GM23338 (cell line): ENCODE results near the gene FAM53B. TPM values are rescaled to one million over a fixed set of nuclear protein-coding genes. Genes with fewer than 3 reads are reported as not detected.

Experiments
- ATAC-seq: fragments of 200-7000 bp; cut with Tn5 transposase; 3 replicates; pipeline ENCODE4 v1.9.1; 2020
- DNase-seq: peaks from one replicate; pipeline ENCODE4 v3.0.0-alpha.2; 2015; ENCODE audit warnings: low spot score
- H2AFZ ChIP-seq: fragments of 200-600 bp; sonication (generic); 2 replicates; pipeline ENCODE4 v1.8.0; 2016; ENCODE audit warnings: antibody characterized with exemption, mild to moderate bottlenecking, moderate library complexity
- H3F3A ChIP-seq: fragments of 200-600 bp; sonication (generic); replicated peaks from 2 replicates; pipeline ENCODE4 v1.8.0; 2017; ENCODE audit warnings: antibody characterized with exemption, mixed run types, low read depth
- H3K27ac ChIP-seq: fragments of 200-600 bp; sonication (generic); 2 replicates; pipeline ENCODE4 v1.6.1; 2016; ENCODE audit warnings: low read depth
- H3K27me3 ChIP-seq: fragments of 200-600 bp; sonication (generic); 2 replicates; pipeline ENCODE4 v1.8.0; 2016; ENCODE audit warnings: mild to moderate bottlenecking, mixed run types, moderate library complexity; ENCODE audit not compliant: insufficient read depth
- H3K36me3 ChIP-seq: fragments of 200-600 bp; sonication (generic); 2 replicates; pipeline ENCODE4 v1.8.0; 2016; ENCODE audit warnings: mild to moderate bottlenecking; ENCODE audit not compliant: insufficient read depth
- H3K4me1 ChIP-seq: fragments of 200-600 bp; sonication (generic); 2 replicates; pipeline ENCODE4 v1.8.0; 2016; ENCODE audit warnings: mild to moderate bottlenecking, moderate library complexity; ENCODE audit not compliant: insufficient read depth
- H3K4me2 ChIP-seq: fragments of 200-600 bp; sonication (generic); 2 replicates; pipeline ENCODE4 v1.7.1; 2017; ENCODE audit warnings: mixed run types
- H3K4me3 ChIP-seq: fragments of 200-600 bp; sonication (generic); 2 replicates; pipeline ENCODE4 v1.6.1; 2016; ENCODE audit warnings: mixed run types
- H3K79me2 ChIP-seq: fragments of 200-600 bp; sonication (generic); replicated peaks from 2 replicates; pipeline ENCODE4 v1.8.0; 2017; ENCODE audit warnings: mild to moderate bottlenecking; ENCODE audit not compliant: insufficient read depth
- H3K9me2 ChIP-seq: fragments of 200-600 bp; sonication (generic); 2 replicates; pipeline ENCODE4 v1.8.0; 2017; ENCODE audit not compliant: insufficient read depth
- H4K20me1 ChIP-seq: fragments of 200-600 bp; sonication (generic); replicated peaks from 2 replicates; pipeline ENCODE4 v1.8.0; 2017; ENCODE audit warnings: mild to moderate bottlenecking; ENCODE audit not compliant: insufficient read depth
- H3K27ac Mint-ChIP-seq: 2 replicates; pipeline ENCODE4 v1.8.0; 2020; ENCODE audit warnings: inconsistent platforms, mild to moderate bottlenecking, moderate library complexity, mixed read lengths
- H3K27me3 Mint-ChIP-seq: 3 replicates; pipeline ENCODE4 v1.8.0; 2022; ENCODE audit warnings: low read depth, mild to moderate bottlenecking, moderate library complexity, mixed read lengths, inconsistent platforms; ENCODE audit not compliant: insufficient read depth, poor library complexity
- H3K36me3 Mint-ChIP-seq: 3 replicates; pipeline ENCODE4 v1.8.0; 2021; ENCODE audit warnings: low read depth, mild to moderate bottlenecking, inconsistent platforms, moderate library complexity, mixed read lengths
- H3K4me1 Mint-ChIP-seq: 3 replicates; pipeline ENCODE4 v1.8.0; 2020; ENCODE audit warnings: mild to moderate bottlenecking, inconsistent platforms, mixed read lengths
- H3K4me3 Mint-ChIP-seq: 3 replicates; pipeline ENCODE4 v1.8.0; 2021; ENCODE audit warnings: moderate library complexity, mild to moderate bottlenecking, inconsistent platforms, mixed read lengths
- H3K9me3 Mint-ChIP-seq: 3 replicates; pipeline ENCODE4 v1.8.0; 2020; ENCODE audit warnings: moderate library complexity, mild to moderate bottlenecking, inconsistent platforms, mixed read lengths
- CREB1 ChIP-seq: fragments of 250-450 bp; sonication (Bioruptor Pico); IDR thresholded peaks from 2 replicates; pipeline ENCODE4 v1.5.0; 2020; ENCODE audit warnings: low read depth, mild to moderate bottlenecking, moderate library complexity
- EZH2 ChIP-seq: fragments of 200-600 bp; sonication (generic); IDR thresholded peaks from one replicate; pipeline ENCODE4 v1.8.0; 2017; ENCODE audit warnings: antibody characterized with exemption, mild to moderate bottlenecking, low read depth; ENCODE audit not compliant: unreplicated experiment
- EZH2phosphoT487 ChIP-seq: fragments of 200-600 bp; sonication (generic); IDR thresholded peaks from one replicate; pipeline ENCODE4 v1.8.1; 2018; ENCODE audit warnings: antibody characterized with exemption; ENCODE audit not compliant: unreplicated experiment
- JUNB ChIP-seq: IDR thresholded peaks from one replicate; pipeline ENCODE4 v1.6.1; 2016; ENCODE audit warnings: antibody characterized with exemption; ENCODE audit not compliant: unreplicated experiment
- NANOG ChIP-seq: IDR thresholded peaks from 2 replicates; pipeline ENCODE4 v1.6.1; 2016; ENCODE audit warnings: antibody characterized with exemption, borderline replicate concordance
- POLR2AphosphoS5 ChIP-seq: IDR thresholded peaks from 2 replicates; pipeline ENCODE4 v1.6.1; 2016; ENCODE audit warnings: antibody characterized with exemption, low read depth
- ZNF114 ChIP-seq: fragments of 250-450 bp; sonication (Bioruptor Pico); IDR thresholded peaks from 2 replicates; pipeline ENCODE4 v1.5.0; 2020; ENCODE audit warnings: mild to moderate bottlenecking, moderate library complexity
- ZNF331 ChIP-seq: fragments of 250-450 bp; sonication (Bioruptor Pico); IDR thresholded peaks from 2 replicates; pipeline ENCODE4 v1.5.0; 2020; ENCODE audit warnings: low read depth, mild to moderate bottlenecking, moderate library complexity
- polyA plus RNA-seq: library from polyadenylated mRNA; unstranded; fragments of >200 nt; fragmentation: Nextera tagmentation; extraction: Ambion mirVana; gene quantifications from 2 replicates; pipeline ENCODE4 v1.2.1, GENCODE V29; 2016
- total RNA-seq: library from RNA; depleted of rRNA; stranded (reverse); fragments of >200 nt; shearing (Covaris generic); gene quantifications from 2 replicates; pipeline ENCODE4 v1.2.3, GENCODE V29; 2014
- TF ChIP-seq, protein P1 (sequence below): IDR thresholded peaks from one replicate; pipeline ENCODE4 v1.6.1; 2018; ENCODE audit warnings: antibody characterized with exemption; ENCODE audit not compliant: unreplicated experiment
- TF ChIP-seq, protein P2 (sequence below): fragments of 250-450 bp; sonication (Bioruptor Pico); IDR thresholded peaks from 2 replicates; pipeline ENCODE4 v1.5.0; 2020; ENCODE audit warnings: mild to moderate bottlenecking, moderate library complexity
- TF ChIP-seq, protein P3 (sequence below), 2 experiments: fragments of 200-600 bp in 1 of 2; sonication (generic) in 1 of 2; conservative IDR thresholded peaks; 2 replicates each; pipeline versions ENCODE4 v1.5.1 to v1.6.1; 2016 to 2017; ENCODE audit warnings: antibody characterized with exemption in 2 of 2, low read depth in 2 of 2, mild to moderate bottlenecking in 2 of 2, moderate library complexity in 1 of 2

Gene FAM53B
- total and polyA plus RNA-seq, 2 experiments from 2014 or later = 3.0 to 20.3 TPM

DNA sequence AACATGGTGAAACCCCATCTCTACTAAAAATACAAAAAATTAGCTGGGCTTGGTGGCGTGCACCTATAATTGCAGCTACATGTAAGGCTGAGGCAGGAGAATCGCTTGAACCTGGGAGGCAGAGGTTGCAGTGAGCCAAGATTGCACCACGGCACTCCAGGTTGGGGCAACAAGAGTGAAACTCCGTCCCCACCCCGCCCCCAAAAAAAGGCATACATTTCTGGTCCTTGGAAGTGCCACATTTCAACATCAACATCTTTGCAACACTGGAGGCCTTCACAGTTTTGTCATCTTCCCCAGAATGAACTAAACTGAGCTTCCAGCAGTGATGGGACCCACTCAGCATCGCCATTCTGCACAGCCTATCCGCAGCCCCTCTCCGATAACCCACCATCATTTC is 36.6 kb downstream of the FAM53B start:
- ATAC-seq (no peak), DNase-seq (no peak)
- peaks cover 12% of the 10 kb centered on the region for H3K79me2 ChIP-seq
- 0 out of 2 replicates have a peak, but pooled peaks cover 8% of the 10 kb centered on the region for H3K4me1 ChIP-seq
- H3K27me3 ChIP-seq = no peaks in the 10 kb centered on the region
- H3K4me3 Mint-ChIP-seq = no peak overlapping the region
- H3K4me2 ChIP-seq = no peak overlapping the region
- no peak overlapping the region for H3K27ac Mint-ChIP-seq
- H3K9me3 Mint-ChIP-seq = no peaks in the 10 kb centered on the region
- H3K9me2 ChIP-seq = no peaks in the 10 kb centered on the region
- no peaks in the 10 kb centered on the region for H3F3A ChIP-seq
- TF ChIP-seq, protein P1, sequence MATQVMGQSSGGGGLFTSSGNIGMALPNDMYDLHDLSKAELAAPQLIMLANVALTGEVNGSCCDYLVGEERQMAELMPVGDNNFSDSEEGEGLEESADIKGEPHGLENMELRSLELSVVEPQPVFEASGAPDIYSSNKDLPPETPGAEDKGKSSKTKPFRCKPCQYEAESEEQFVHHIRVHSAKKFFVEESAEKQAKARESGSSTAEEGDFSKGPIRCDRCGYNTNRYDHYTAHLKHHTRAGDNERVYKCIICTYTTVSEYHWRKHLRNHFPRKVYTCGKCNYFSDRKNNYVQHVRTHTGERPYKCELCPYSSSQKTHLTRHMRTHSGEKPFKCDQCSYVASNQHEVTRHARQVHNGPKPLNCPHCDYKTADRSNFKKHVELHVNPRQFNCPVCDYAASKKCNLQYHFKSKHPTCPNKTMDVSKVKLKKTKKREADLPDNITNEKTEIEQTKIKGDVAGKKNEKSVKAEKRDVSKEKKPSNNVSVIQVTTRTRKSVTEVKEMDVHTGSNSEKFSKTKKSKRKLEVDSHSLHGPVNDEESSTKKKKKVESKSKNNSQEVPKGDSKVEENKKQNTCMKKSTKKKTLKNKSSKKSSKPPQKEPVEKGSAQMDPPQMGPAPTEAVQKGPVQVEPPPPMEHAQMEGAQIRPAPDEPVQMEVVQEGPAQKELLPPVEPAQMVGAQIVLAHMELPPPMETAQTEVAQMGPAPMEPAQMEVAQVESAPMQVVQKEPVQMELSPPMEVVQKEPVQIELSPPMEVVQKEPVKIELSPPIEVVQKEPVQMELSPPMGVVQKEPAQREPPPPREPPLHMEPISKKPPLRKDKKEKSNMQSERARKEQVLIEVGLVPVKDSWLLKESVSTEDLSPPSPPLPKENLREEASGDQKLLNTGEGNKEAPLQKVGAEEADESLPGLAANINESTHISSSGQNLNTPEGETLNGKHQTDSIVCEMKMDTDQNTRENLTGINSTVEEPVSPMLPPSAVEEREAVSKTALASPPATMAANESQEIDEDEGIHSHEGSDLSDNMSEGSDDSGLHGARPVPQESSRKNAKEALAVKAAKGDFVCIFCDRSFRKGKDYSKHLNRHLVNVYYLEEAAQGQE = no peak
- TF ChIP-seq JUNB = no peak
- TF ChIP-seq ZNF114 (CRISPR knock-in tag) = no peak
- no peak for TF ChIP-seq EZH2phosphoT487
- TF ChIP-seq EZH2 = no peak
- no peak for TF ChIP-seq ZNF331 (CRISPR knock-in tag)
- H3K4me1 Mint-ChIP-seq = peaks cover 26% of the 10 kb centered on the region
- peaks cover 12% of the 10 kb centered on the region; the same call in 1 of the 2 replicates for H4K20me1 ChIP-seq
- peaks cover 8% of the 10 kb centered on the region for H3K27me3 Mint-ChIP-seq
- no peak overlapping the region for H2AFZ ChIP-seq
- H3K27ac ChIP-seq = no peak overlapping the region
- H3K36me3 ChIP-seq = no peaks in the 10 kb centered on the region; the same call in 1 of the 2 replicates
- peaks cover 6% of the 10 kb centered on the region; the same call in 2 of the 3 replicates for H3K36me3 Mint-ChIP-seq
- H3K4me3 ChIP-seq = no peak overlapping the region

DNA sequence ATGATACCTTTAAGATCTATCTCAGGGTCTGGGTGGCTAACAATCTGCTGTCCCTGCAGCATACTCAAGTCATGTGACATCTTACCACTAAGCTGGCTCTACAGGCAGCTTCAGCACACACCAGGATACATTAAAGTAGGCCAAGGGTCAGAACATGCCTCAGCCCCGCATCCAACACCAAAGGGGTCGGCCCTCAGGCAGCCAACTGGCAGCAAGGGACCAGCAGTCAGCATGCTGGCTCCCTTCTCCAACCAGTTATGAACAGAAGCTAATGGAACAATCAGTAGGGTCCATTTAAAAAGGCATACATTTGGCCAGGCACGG is 37.1 kb downstream of the FAM53B start:
- peaks cover 12% of the 10 kb centered on the region; the same call in 1 of the 2 replicates for H4K20me1 ChIP-seq
- 0 out of 2 replicates have a peak, but pooled peaks cover 8% of the 10 kb centered on the region for H3K4me1 ChIP-seq
- Mint-ChIP-seq H3K9me3 (no peaks in the 10 kb centered on the region), H3K4me3 (no peak overlapping the region), H3K36me3 (peaks cover 6% of the 10 kb centered on the region; the same call in 2 of the 3 replicates), H3K4me1 (peaks cover 26% of the 10 kb centered on the region), H3K27ac (no peak overlapping the region), H3K27me3 (peaks cover 8% of the 10 kb centered on the region)
- ATAC-seq (no peak), DNase-seq (no peak)
- H3K79me2 ChIP-seq = peaks cover 12% of the 10 kb centered on the region
- no peak overlapping the region for H3K27ac ChIP-seq
- no peak overlapping the region for H3K4me2 ChIP-seq
- H3K9me2 ChIP-seq = no peaks in the 10 kb centered on the region
- no peak overlapping the region for H3K4me3 ChIP-seq
- H2AFZ ChIP-seq = no peak overlapping the region
- H3F3A ChIP-seq = no peaks in the 10 kb centered on the region
- H3K36me3 ChIP-seq = no peaks in the 10 kb centered on the region; the same call in 1 of the 2 replicates
- no peaks in the 10 kb centered on the region for H3K27me3 ChIP-seq
- TF ChIP-seq JUNB (no peak), POLR2AphosphoS5 (no peak), NANOG (no peak), ZNF114 (CRISPR knock-in tag) (no peak), CREB1 (CRISPR knock-in tag) (no peak), EZH2 (no peak)
- TF ChIP-seq, protein P2, sequence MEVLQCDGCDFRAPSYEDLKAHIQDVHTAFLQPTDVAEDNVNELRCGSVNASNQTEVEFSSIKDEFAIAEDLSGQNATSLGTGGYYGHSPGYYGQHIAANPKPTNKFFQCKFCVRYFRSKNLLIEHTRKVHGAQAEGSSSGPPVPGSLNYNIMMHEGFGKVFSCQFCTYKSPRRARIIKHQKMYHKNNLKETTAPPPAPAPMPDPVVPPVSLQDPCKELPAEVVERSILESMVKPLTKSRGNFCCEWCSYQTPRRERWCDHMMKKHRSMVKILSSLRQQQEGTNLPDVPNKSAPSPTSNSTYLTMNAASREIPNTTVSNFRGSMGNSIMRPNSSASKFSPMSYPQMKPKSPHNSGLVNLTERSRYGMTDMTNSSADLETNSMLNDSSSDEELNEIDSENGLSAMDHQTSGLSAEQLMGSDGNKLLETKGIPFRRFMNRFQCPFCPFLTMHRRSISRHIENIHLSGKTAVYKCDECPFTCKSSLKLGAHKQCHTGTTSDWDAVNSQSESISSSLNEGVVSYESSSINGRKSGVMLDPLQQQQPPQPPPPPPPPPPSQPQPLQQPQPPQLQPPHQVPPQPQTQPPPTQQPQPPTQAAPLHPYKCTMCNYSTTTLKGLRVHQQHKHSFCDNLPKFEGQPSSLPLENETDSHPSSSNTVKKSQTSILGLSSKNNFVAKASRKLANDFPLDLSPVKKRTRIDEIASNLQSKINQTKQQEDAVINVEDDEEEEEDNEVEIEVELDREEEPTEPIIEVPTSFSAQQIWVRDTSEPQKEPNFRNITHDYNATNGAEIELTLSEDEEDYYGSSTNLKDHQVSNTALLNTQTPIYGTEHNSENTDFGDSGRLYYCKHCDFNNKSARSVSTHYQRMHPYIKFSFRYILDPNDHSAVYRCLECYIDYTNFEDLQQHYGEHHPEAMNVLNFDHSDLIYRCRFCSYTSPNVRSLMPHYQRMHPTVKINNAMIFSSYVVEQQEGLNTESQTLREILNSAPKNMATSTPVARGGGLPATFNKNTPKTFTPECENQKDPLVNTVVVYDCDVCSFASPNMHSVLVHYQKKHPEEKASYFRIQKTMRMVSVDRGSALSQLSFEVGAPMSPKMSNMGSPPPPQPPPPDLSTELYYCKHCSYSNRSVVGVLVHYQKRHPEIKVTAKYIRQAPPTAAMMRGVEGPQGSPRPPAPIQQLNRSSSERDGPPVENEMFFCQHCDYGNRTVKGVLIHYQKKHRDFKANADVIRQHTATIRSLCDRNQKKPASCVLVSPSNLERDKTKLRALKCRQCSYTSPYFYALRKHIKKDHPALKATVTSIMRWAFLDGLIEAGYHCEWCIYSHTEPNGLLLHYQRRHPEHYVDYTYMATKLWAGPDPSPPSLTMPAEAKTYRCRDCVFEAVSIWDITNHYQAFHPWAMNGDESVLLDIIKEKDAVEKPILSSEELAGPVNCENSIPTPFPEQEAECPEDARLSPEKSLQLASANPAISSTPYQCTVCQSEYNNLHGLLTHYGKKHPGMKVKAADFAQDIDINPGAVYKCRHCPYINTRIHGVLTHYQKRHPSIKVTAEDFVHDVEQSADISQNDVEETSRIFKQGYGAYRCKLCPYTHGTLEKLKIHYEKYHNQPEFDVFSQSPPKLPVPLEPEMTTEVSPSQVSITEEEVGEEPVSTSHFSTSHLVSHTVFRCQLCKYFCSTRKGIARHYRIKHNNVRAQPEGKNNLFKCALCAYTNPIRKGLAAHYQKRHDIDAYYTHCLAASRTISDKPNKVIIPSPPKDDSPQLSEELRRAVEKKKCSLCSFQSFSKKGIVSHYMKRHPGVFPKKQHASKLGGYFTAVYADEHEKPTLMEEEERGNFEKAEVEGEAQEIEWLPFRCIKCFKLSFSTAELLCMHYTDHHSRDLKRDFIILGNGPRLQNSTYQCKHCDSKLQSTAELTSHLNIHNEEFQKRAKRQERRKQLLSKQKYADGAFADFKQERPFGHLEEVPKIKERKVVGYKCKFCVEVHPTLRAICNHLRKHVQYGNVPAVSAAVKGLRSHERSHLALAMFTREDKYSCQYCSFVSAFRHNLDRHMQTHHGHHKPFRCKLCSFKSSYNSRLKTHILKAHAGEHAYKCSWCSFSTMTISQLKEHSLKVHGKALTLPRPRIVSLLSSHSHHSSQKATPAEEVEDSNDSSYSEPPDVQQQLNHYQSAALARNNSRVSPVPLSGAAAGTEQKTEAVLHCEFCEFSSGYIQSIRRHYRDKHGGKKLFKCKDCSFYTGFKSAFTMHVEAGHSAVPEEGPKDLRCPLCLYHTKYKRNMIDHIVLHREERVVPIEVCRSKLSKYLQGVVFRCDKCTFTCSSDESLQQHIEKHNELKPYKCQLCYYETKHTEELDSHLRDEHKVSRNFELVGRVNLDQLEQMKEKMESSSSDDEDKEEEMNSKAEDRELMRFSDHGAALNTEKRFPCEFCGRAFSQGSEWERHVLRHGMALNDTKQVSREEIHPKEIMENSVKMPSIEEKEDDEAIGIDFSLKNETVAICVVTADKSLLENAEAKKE (CRISPR knock-in tag) = no peak
- TF ChIP-seq, protein P3, sequence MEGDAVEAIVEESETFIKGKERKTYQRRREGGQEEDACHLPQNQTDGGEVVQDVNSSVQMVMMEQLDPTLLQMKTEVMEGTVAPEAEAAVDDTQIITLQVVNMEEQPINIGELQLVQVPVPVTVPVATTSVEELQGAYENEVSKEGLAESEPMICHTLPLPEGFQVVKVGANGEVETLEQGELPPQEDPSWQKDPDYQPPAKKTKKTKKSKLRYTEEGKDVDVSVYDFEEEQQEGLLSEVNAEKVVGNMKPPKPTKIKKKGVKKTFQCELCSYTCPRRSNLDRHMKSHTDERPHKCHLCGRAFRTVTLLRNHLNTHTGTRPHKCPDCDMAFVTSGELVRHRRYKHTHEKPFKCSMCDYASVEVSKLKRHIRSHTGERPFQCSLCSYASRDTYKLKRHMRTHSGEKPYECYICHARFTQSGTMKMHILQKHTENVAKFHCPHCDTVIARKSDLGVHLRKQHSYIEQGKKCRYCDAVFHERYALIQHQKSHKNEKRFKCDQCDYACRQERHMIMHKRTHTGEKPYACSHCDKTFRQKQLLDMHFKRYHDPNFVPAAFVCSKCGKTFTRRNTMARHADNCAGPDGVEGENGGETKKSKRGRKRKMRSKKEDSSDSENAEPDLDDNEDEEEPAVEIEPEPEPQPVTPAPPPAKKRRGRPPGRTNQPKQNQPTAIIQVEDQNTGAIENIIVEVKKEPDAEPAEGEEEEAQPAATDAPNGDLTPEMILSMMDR (conservative IDR thresholded peaks at IDR 0.05; ENCODE audit: low read depth in 2 of 2) = no peak
